Vagina (tissue), 2 donors: ENCODE measurements around the gene CBX8.

Experiments used
- CTCF ChIP-seq, 3 experiments: fragments of 450-650 bp in 2 of 3; fragments of 200-600 bp in 1 of 3; sonication (generic) in 1 of 3; IDR thresholded peaks; one replicate each; pipeline ENCODE4 v1.5.1; 2017 to 2019; ENCODE audit warnings: antibody characterized with exemption in 3 of 3, mild to moderate bottlenecking in 2 of 3, moderate library complexity in 2 of 3
- POLR2A ChIP-seq, 2 donors: fragments of 450-650 bp; IDR thresholded peaks; one replicate each; pipeline ENCODE4 v1.6.1; 2017; ENCODE audit warnings: antibody characterized with exemption in 2 of 2, mild to moderate bottlenecking in 2 of 2, moderate library complexity in 2 of 2
- POLR2AphosphoS5 ChIP-seq, 2 donors: sonication (generic); formaldehyde crosslinking; IDR thresholded peaks; one replicate each; pipeline ENCODE4 v1.9.0; 2017; ENCODE audit warnings: antibody characterized with exemption in 2 of 2, mild to moderate bottlenecking in 2 of 2, low read depth in 1 of 2; ENCODE audit not compliant: insufficient read depth in 1 of 2

GRCh38 chr17:79838522-79839274 lies 41.8 kb upstream of the CBX8 start:
- TF ChIP-seq CTCF (IDR thresholded peaks at IDR 0.05) (no peak), POLR2A (IDR thresholded peaks at IDR 0.05) (no peak), POLR2AphosphoS5 (IDR thresholded peaks at IDR 0.05; ENCODE audit: insufficient read depth in 1 of 2, low read depth in 1 of 2) (peak in 1 of 2 donors; percentile 45)
